Spinal cord (tissue), 10 donors: ENCODE measurements around the gene GRHL3. TPM values are rescaled to one million over a fixed set of nuclear protein-coding genes. Genes with fewer than 3 reads are reported as not detected.

Experiments
- DNase-seq, 6 donors: peaks; one replicate each; pipeline versions ENCODE4 v3.0.0 to v3.0.0-alpha.2; 2013 to 2015; ENCODE audit warnings: low spot score in 6 of 6, low read depth in 4 of 6
- H3K27ac ChIP-seq: one replicate; pipeline ENCODE4 v1.5.1; 2013; ENCODE audit warnings: low read depth, low read length, control low read depth
- H3K27me3 ChIP-seq: one replicate; pipeline ENCODE4 v1.6.1; 2013; ENCODE audit warnings: low read length; ENCODE audit not compliant: control insufficient read depth, insufficient read depth
- H3K36me3 ChIP-seq: one replicate; pipeline ENCODE4 v1.6.1; 2013; ENCODE audit warnings: low read length; ENCODE audit not compliant: control insufficient read depth, insufficient read depth
- H3K4me1 ChIP-seq: one replicate; pipeline ENCODE4 v1.6.1; 2013; ENCODE audit warnings: low read length; ENCODE audit not compliant: control insufficient read depth, insufficient read depth
- H3K4me3 ChIP-seq: one replicate; pipeline ENCODE4 v1.5.1; 2013; ENCODE audit warnings: low read depth, low read length, control low read depth
- H3K9me3 ChIP-seq: one replicate; pipeline ENCODE4 v1.6.1; 2013; ENCODE audit warnings: low read length; ENCODE audit not compliant: control insufficient read depth, insufficient read depth
- WGBS: methylation state at CpG from one replicate; pipeline ENCODE4 v1.1.5; 2013; ENCODE audit warnings: missing lambda C conversion rate; ENCODE audit not compliant: insufficient coverage; 5-methylcytosine and 5-hydroxymethylcytosine counted together
- polyA plus RNA-seq, 2 donors: library from polyadenylated mRNA; unstranded; fragments of 120-200 nt; gene quantifications; one replicate each; pipeline ENCODE4 v1.2.1, GENCODE V29; 2013; ENCODE audit not compliant: insufficient read length in 2 of 2
- total RNA-seq, 2 donors: library from RNA; depleted of rRNA in 1 of 2; stranded (reverse); fragments of 120-200 nt in 1 of 2; fragments of >200 nt in 1 of 2; gene quantifications; one replicate each; pipeline versions ENCODE4 v1.2.3 to v1.2.4, GENCODE V29; 2013 to 2014
- donor health status: healthy.

The GRHL3 gene
- total and polyA plus RNA-seq, 4 donors, result 0.69 to 3.0 (median 2.7) TPM

DNA sequence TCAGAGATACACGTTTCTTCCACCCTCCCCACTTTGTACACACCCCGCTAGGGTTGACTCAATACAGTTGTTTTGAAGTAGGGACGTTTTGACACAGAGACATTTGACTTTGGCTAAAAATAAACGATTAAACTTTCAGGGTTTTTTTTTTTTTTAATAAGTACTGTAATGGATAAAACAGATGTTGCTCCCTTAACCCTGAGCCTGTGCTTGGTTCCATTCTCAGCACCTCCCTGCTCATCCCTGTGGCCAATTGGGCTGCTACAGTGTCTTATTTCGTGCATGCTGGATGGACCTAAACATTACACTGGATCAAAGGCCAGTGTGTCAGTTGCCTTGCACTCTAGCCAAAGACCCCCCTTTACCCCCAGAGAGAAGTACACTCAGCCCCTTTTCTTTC lies 16.9 kb downstream of the GRHL3 start:
- DNase-seq, result no peak
- no peak overlapping the region for H3K27ac ChIP-seq
- peaks cover 20% of the 10 kb centered on the region for H3K36me3 ChIP-seq
- no peak overlapping the region for H3K4me3 ChIP-seq
- no peaks in the 10 kb centered on the region for H3K27me3 ChIP-seq
- no peaks in the 10 kb centered on the region for H3K9me3 ChIP-seq
- peaks cover 19% of the 10 kb centered on the region for H3K4me1 ChIP-seq
- 85% methylated on average over 1 of the region's 5 CpGs for WGBS

DNA sequence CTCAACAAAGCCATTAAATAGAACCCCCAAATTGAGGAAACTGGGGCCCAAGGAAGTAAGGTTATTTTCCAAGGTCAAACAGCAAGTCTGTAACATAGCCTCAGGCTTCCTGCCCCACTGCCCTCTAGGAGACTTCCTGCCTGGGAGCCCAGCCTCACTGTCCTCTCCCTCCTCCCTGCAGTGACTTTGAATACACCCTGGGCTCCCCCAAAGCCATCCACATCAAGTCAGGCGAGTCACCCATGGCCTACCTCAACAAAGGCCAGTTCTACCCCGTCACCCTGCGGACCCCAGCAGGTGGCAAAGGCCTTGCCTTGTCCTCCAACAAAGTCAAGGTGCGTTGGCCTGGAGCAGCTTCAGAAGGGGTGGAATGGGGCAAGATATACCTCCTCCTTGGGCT lies 18.3 kb downstream of the GRHL3 start:
- Histone ChIP-seq H3K27me3 (no peaks in the 10 kb centered on the region), H3K4me3 (no peak overlapping the region), H3K36me3 (peaks cover 23% of the 10 kb centered on the region), H3K9me3 (no peaks in the 10 kb centered on the region), H3K4me1 (peaks cover 28% of the 10 kb centered on the region), H3K27ac (no peak overlapping the region)
- no peak for DNase-seq
- 95% methylated on average over 4 of the region's 4 CpGs for WGBS

DNA sequence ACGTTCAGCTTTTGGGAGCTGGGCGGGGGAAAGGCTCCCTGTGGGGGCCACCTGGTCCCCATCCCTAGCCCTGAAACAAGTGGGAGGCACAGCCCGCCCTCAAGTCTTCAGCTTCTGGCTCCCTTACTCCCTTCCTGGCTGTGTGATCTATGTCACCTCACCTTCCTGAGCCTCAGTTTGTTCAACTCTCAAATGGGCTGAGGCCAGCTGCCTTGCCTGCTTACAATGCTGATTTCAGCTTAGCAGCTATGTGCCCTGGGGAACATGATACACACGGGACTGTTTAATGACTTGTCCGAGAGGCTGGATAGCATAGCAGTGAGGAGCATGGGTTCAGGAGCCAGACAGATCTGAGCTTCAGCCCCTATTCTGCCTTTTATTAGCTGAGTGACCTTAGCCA lies 19.3 kb downstream of the GRHL3 start:
- Histone ChIP-seq H3K27ac (no peak overlapping the region), H3K27me3 (no peaks in the 10 kb centered on the region), H3K9me3 (no peaks in the 10 kb centered on the region), H3K4me1 (peaks cover 29% of the 10 kb centered on the region), H3K4me3 (no peak overlapping the region), H3K36me3 (peaks cover 28% of the 10 kb centered on the region)
- no peak for DNase-seq
- WGBS, result 74% methylated on average over 5 of the region's 5 CpGs

DNA sequence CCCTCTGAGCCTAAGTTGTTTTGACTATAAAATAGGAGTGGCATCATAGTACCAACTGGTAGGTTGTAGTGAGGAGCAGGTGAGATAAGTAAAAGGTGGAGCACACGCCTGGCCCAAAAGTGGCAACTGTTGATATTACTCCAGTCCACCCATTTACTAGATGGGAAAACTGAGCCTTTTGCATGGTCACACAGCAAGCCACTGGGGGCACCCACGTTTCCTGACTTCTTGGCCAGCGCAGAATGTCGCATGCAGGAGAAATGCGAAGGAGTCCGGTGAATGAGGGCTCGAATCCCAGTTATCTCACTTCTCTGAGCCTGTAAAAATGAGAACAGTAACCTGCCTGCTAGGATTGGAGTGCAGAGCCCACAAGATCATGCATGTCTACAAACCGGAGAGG lies 20.8 kb downstream of the GRHL3 start:
- H3K36me3 ChIP-seq, result peaks cover 28% of the 10 kb centered on the region
- H3K4me1 ChIP-seq, result peaks cover 29% of the 10 kb centered on the region
- 91% methylated on average over 7 of the region's 8 CpGs for WGBS
- no peak overlapping the region for H3K27ac ChIP-seq
- no peaks in the 10 kb centered on the region for H3K27me3 ChIP-seq
- DNase-seq, result no peak
- H3K9me3 ChIP-seq, result no peaks in the 10 kb centered on the region
- H3K4me3 ChIP-seq, result no peak overlapping the region

DNA sequence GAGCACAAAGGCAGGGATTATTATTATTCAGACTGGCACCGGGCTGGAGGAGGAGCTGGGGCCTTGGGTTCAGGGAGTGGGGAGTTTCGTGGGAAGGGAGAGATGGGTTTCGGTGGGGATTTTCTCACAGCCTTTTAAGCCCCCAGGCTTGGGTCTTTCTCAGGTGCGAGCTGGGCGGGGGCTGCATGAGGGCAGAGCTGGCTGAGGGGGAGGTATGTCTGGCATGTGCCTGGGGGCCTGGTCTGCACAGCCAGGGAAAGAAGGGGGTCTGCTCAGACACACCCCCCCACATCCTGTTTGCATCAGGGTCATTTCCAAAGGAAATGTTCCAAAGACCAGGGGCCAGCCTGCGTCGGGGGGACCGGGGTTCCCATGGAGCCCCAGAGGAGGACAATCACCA lies 21.6 kb downstream of the GRHL3 start:
- H3K4me3 ChIP-seq, result no peak overlapping the region
- peaks cover 30% of the 10 kb centered on the region for H3K4me1 ChIP-seq
- no peak for DNase-seq
- no peaks in the 10 kb centered on the region for H3K9me3 ChIP-seq
- no peaks in the 10 kb centered on the region for H3K27me3 ChIP-seq
- no peak overlapping the region for H3K27ac ChIP-seq
- H3K36me3 ChIP-seq, result peaks cover 28% of the 10 kb centered on the region
- WGBS, result 73% methylated on average over 8 of the region's 8 CpGs

DNA sequence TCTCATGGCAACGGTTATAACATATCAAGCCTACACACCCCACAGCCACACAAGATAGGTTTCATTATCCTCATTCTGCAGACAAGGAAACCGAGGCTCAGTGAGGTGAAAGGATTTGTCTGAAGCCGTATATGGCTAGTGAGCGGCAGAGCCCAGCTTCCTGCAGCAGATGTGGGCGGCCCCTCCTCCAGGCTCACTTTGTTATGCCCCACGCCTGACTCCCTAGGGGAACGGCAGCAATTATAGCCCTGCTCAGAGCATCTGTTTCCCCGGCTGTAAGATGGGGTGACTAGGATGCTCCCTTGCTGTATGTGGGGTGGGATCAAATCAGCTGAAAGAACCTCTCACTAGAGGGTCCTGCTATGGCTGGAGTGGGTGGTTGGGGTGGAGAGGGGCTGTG lies 22.1 kb downstream of the GRHL3 start:
- peaks cover 29% of the 10 kb centered on the region for H3K36me3 ChIP-seq
- no peaks in the 10 kb centered on the region for H3K27me3 ChIP-seq
- DNase-seq, result no peak
- 54% methylated on average over 6 of the region's 8 CpGs for WGBS
- H3K4me3 ChIP-seq, result no peak overlapping the region
- no peak overlapping the region for H3K27ac ChIP-seq
- no peaks in the 10 kb centered on the region for H3K9me3 ChIP-seq
- peaks cover 30% of the 10 kb centered on the region for H3K4me1 ChIP-seq

DNA sequence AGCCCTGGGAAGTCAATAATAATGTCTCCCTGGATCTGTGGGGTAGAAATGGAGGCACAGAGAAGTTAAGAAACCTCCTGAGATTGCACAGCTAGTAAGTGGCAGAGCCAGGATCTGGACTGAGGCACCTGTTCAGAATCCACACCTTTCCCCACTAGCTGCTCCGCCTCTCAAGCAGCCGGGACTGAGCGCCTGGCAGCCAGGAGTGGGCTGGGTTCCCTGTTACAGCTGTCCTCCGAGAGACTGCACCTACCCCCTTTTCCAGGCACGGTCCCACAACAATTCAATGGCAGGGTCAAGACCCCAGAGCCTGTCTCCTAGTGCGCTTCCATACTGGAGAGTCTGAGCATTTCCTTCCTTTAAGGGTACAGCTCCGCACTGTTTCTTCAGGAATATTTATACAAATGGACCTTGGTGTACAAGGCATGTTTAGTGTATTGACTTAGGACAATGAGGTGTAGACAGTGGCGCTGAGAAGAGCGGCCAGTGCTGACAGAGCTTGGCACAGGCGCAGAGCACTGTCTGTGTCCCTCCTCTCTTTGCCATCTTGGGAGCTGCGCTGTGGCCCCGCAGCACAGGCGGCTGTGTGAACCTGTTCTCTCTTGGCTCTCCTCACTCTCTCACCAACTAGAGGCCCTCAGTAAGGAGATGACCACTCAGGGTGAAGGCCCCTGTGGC lies 24.4 kb downstream of the GRHL3 start:
- Histone ChIP-seq H3K27me3 (no peaks in the 10 kb centered on the region), H3K4me1 (peaks cover 25% of the 10 kb centered on the region), H3K36me3 (peaks cover 27% of the 10 kb centered on the region), H3K4me3 (no peak overlapping the region), H3K9me3 (no peaks in the 10 kb centered on the region), H3K27ac (no peak overlapping the region)
- DNase-seq, result no peak
- WGBS, result 82% methylated on average over 10 of the region's 13 CpGs

DNA sequence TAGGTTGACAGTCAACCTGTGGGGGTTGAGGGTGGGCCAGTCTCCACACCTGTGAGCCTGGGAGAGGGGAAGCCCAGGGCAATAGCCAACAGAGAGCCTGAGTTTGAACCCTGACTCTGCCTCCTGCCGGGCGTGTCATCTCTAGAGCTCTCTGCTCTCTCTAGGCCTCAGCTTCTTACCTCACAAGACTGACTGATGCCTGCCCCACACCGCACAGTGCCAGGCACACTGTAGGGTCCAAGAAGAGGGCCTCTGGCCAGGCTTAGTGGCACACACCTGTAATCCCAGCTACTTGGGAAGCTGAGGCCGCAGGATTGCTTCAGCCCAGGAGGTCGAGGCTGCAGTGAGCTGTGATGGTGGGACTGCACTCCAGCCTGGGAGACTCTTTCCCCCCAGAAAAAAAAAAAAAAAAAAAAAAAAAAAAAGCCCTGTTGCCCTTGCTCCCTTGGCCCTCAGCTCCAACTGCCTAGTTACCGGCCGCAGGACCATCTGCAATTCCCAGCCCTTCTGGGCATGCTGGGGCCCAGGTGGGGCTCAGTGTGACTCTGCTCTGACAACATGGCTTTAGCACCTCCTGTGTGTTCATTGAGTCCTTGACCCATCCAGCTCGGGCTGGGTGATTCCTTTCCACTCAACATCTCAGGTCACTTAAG lies 25.1 kb downstream of the GRHL3 start:
- DNase-seq, result no peak
- H3K4me1 ChIP-seq, result peaks cover 25% of the 10 kb centered on the region
- no peaks in the 10 kb centered on the region for H3K27me3 ChIP-seq
- H3K9me3 ChIP-seq, result no peaks in the 10 kb centered on the region
- 89% methylated on average over 6 of the region's 8 CpGs for WGBS
- H3K4me3 ChIP-seq, result no peak overlapping the region
- no peak overlapping the region for H3K27ac ChIP-seq
- H3K36me3 ChIP-seq, result peaks cover 27% of the 10 kb centered on the region

DNA sequence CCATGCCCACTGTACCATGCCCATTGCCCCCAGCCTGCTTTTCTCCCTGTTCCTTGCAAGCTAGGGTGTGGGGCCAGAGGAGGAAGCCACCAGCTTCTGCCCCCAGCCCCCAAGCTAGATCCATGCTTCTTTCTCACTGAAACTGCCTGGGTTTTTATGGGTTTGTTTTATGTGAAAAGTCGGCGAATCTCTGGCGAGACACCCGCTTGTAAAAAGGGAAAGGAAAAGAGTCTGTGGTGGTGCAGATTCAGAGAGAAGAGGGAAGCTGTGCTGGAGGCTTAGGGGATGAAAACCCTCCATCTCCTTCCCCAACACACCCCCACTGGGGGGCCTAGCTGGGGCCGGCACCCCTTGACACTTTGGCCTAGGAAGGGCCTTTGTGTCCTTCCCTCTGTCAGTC lies 26.2 kb downstream of the GRHL3 start:
- no peak overlapping the region for H3K27ac ChIP-seq
- H3K4me1 ChIP-seq, result peaks cover 23% of the 10 kb centered on the region
- no peak overlapping the region for H3K4me3 ChIP-seq
- no peaks in the 10 kb centered on the region for H3K27me3 ChIP-seq
- no peak for DNase-seq
- no CpG with 5 or more reads among the region's 5 CpGs for WGBS
- H3K9me3 ChIP-seq, result no peaks in the 10 kb centered on the region
- peaks cover 26% of the 10 kb centered on the region for H3K36me3 ChIP-seq
